BLaER1 (cell line): ENCODE data around the gene BUB3.

Experiments
- H3K27ac ChIP-seq: shearing (Covaris generic); formaldehyde crosslinking; 2 replicates; pipeline ENCODE4 v1.8.1; 2022
- H3K27me3 ChIP-seq: shearing (Covaris generic); formaldehyde crosslinking; 2 replicates; pipeline ENCODE4 v1.8.1; 2022
- H3K36me3 ChIP-seq: shearing (Covaris generic); formaldehyde crosslinking; 2 replicates; pipeline ENCODE4 v1.8.1; 2022
- H3K4me1 ChIP-seq: shearing (Covaris generic); formaldehyde crosslinking; 2 replicates; pipeline ENCODE4 v1.8.1; 2022
- H3K4me2 ChIP-seq: shearing (Covaris generic); formaldehyde crosslinking; 2 replicates; pipeline ENCODE4 v1.8.1; 2022
- H3K4me3 ChIP-seq: shearing (Covaris generic); formaldehyde crosslinking; 2 replicates; pipeline ENCODE4 v1.8.1; 2022
- H3K9ac ChIP-seq: shearing (Covaris generic); formaldehyde crosslinking; 2 replicates; pipeline ENCODE4 v1.8.1; 2022
- H3K9me3 ChIP-seq: shearing (Covaris generic); formaldehyde crosslinking; 2 replicates; pipeline ENCODE4 v1.8.1; 2022
- H4K20me1 ChIP-seq: shearing (Covaris generic); formaldehyde crosslinking; 2 replicates; pipeline ENCODE4 v1.8.1; 2022
- Cebpa-rat ChIP-seq: shearing (Covaris generic); IDR thresholded peaks from 2 replicates; pipeline ENCODE4 v1.8.1; 2022

Gene BUB3

DNA sequence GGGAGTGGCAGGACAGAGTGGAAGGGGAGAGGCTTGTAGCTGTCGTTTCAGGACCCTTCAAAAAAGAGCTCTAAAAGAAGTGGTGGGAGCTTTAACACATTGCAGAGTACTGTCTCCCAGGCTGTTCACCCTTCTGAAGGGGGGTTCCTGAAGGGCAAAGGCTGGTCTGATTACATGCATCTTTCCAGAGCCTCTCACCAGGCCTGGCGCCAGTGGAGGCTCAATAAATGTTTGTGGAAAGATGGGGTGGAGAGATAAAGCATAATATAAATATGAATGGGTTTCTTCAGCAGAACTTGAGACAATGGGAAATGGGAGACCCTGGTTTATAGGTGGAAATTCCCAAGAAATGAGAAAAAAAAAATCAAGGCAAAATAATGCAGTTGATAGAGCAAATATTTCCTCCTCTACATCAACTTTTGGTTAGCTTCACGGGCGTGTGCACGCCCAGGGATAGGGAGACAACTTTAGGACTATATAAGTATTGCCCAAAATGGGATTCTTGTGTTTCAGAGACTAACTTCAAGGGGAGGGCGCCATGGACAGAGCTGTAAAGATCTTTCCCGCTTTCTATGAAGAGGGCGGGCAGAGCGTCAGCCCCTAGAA lies 613 bp upstream of the BUB3 start:
- H3K36me3 ChIP-seq: peaks cover 38% of the 10 kb centered on the region
- H3K27me3 ChIP-seq: peaks cover 52% of the 10 kb centered on the region
- H4K20me1 ChIP-seq: peaks cover 77% of the 10 kb centered on the region
- peaks cover 6% of the 10 kb centered on the region; the same call in 1 of the 2 replicates for H3K9me3 ChIP-seq
- no peak for TF ChIP-seq Cebpa-rat
- no peak overlapping the region for H3K27ac ChIP-seq
- peaks cover 67% of the 10 kb centered on the region for H3K4me1 ChIP-seq
- peak overlapping the region; percentile 52 for H3K4me2 ChIP-seq
- H3K9ac ChIP-seq: no peak overlapping the region
- H3K4me3 ChIP-seq: no peak overlapping the region

DNA sequence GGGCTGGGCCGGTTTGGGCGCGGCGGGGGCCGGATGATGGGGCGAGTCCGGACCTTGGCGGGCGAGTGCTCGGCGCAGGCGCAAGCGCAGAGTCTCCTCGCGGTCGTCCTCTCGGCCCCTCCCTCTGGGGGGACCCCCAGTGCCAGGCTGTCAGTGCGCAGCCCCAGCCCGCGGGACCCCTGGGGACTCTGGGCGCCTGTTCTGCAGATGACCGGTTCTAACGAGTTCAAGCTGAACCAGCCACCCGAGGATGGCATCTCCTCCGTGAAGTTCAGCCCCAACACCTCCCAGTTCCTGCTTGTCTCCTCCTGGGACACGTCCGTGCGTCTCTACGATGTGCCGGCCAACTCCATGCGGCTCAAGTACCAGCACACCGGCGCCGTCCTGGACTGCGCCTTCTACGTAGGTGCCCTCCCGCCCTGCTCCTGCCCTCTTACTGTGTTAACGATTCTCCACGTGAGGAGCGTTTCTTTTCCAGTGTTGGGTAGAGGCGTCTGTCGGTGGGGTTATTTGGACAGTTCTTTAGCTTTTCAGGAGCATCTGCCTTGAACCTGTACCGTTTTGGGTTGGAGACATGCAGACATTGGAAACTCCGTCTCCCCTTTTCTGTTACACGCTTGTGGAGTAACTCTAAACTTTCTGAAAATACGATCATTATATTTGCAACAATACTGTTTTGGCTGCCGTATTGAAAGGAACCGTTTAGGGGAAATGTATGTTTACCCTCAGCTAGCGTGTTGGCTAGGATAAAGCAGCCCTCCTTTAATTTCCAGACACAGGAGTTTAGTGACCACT lies 706 bp downstream of the BUB3 start:
- Histone ChIP-seq H3K27me3 (peaks cover 39% of the 10 kb centered on the region), H3K9me3 (0 out of 2 replicates have a peak, but pooled peaks cover 2% of the 10 kb centered on the region), H3K4me2 (peak overlapping the region; percentile 90), H3K4me1 (peaks cover 69% of the 10 kb centered on the region), H3K9ac (peak overlapping the region; percentile 96), H3K36me3 (peaks cover 48% of the 10 kb centered on the region), H3K27ac (peak overlapping the region; percentile 98), H4K20me1 (peaks cover 77% of the 10 kb centered on the region), H3K4me3 (peak overlapping the region; percentile 93)
- TF ChIP-seq Cebpa-rat: no peak

DNA sequence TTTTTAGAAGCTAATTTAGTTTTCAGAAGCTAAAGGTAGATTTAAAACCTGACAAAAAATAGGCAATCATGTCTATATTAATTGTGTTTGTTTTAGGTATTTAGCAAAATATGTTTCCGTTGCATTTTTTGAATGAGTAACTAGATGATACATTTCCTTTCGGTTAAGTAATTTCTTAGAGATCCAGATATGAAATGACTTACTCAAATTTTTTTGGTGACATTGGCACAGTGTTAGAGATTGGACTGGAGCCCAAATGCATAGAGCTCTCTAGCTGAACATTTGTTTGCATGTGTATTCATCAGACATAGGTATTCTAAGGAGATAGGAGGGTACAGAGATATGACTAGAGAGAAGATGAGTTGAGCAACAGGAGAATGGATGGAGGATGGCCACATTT lies 1.9 kb downstream of the BUB3 start:
- H3K27me3 ChIP-seq: peaks cover 27% of the 10 kb centered on the region
- peak overlapping the region; percentile 90 for H3K4me2 ChIP-seq
- peaks cover 69% of the 10 kb centered on the region for H3K4me1 ChIP-seq
- peaks cover 77% of the 10 kb centered on the region for H4K20me1 ChIP-seq
- H3K36me3 ChIP-seq: peaks cover 59% of the 10 kb centered on the region
- peak overlapping the region; percentile 96 for H3K9ac ChIP-seq
- TF ChIP-seq Cebpa-rat: no peak
- H3K4me3 ChIP-seq: peak overlapping the region; percentile 93
- no peaks in the 10 kb centered on the region for H3K9me3 ChIP-seq
- H3K27ac ChIP-seq: peak overlapping the region; percentile 98

GRCh38 chr10:123157210-123157609 lies 3.0 kb downstream of the BUB3 start:
- Histone ChIP-seq H3K36me3 (peaks cover 69% of the 10 kb centered on the region), H3K27ac (peak overlapping the region; percentile 12; the same call in 1 of the 2 replicates), H3K4me2 (peak overlapping the region; percentile 90), H3K27me3 (peaks cover 16% of the 10 kb centered on the region), H3K9ac (peak overlapping the region; percentile 96; the same call in 1 of the 2 replicates), H4K20me1 (peaks cover 79% of the 10 kb centered on the region), H3K9me3 (no peaks in the 10 kb centered on the region), H3K4me1 (peaks cover 72% of the 10 kb centered on the region), H3K4me3 (peak overlapping the region; percentile 93)
- TF ChIP-seq Cebpa-rat: no peak

DNA sequence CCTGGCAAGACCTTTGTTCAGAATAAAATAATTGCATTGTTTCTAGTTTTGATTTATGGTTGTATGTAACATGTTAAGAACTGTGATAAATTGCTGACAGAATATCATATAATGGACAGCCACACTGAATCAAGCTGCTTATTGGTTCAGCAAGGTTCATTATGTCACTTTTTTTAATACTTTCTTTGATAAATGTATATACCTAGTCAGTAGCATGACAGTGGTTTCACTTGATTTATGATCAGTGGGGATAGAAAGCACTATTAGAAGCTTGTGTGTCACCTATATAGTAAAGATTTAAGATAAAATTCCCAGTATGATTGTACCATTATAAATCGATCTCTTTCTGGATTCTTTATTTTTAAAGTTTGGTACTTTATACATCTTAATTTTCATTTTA lies 4.5 kb downstream of the BUB3 start:
- H3K4me1 ChIP-seq: peaks cover 83% of the 10 kb centered on the region
- H3K4me3 ChIP-seq: peak overlapping the region; percentile 93
- peaks cover 84% of the 10 kb centered on the region for H3K36me3 ChIP-seq
- peak overlapping the region; percentile 90 for H3K4me2 ChIP-seq
- no peak for TF ChIP-seq Cebpa-rat
- peak overlapping the region; percentile 96; the same call in 1 of the 2 replicates for H3K9ac ChIP-seq
- H3K27me3 ChIP-seq: peaks cover under 1% of the 10 kb centered on the region; the same call in 1 of the 2 replicates
- H3K9me3 ChIP-seq: no peaks in the 10 kb centered on the region
- 0 out of 2 replicates have a peak overlapping the region, but pooled peaks have one; percentile 23 for H3K27ac ChIP-seq
- peaks cover 94% of the 10 kb centered on the region for H4K20me1 ChIP-seq

DNA sequence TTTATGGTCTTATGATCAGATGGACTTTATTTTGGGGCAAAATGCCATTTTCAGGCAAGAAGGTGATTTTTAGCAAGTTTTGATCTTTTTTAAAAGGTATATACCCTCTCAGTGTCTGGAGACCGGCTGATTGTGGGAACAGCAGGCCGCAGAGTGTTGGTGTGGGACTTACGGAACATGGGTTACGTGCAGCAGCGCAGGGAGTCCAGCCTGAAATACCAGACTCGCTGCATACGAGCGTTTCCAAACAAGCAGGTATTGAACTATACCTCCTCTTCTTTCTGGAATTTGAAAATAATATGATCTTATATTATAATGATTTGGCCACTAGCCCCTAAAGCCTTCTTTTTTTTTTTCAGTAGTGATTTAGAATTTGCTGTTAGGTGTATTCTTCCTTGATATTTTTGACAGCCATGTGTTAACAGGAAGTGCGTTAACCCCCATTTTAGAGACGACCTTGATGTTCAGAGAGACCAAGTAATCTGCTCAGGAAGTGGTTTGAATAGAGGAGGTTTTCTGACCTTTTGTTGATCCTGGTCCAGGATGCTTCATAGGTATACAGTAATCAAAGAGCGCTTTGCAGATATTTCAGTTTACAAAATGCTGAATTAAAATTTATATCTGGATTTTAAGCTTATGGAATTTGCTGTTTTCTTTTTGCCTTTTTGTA lies 6.2 kb downstream of the BUB3 start:
- H3K36me3 ChIP-seq: peaks cover 95% of the 10 kb centered on the region
- H3K27me3 ChIP-seq: no peaks in the 10 kb centered on the region
- no peak overlapping the region for H3K27ac ChIP-seq
- peak overlapping the region; percentile 90 for H3K4me2 ChIP-seq
- peak overlapping the region; percentile 27; the same call in 1 of the 2 replicates for H3K4me3 ChIP-seq
- peaks cover 100% of the 10 kb centered on the region for H4K20me1 ChIP-seq
- no peak for TF ChIP-seq Cebpa-rat
- H3K4me1 ChIP-seq: peaks cover 97% of the 10 kb centered on the region
- no peaks in the 10 kb centered on the region for H3K9me3 ChIP-seq
- no peak overlapping the region for H3K9ac ChIP-seq

- TF ChIP-seq Cebpa-rat: no peak
- peaks cover 96% of the 10 kb centered on the region for H3K36me3 ChIP-seq
- H3K4me1 ChIP-seq: peaks cover 58% of the 10 kb centered on the region
- no peak overlapping the region for H3K4me3 ChIP-seq
- peaks cover 100% of the 10 kb centered on the region for H4K20me1 ChIP-seq
- no peaks in the 10 kb centered on the region; the same call in 1 of the 2 replicates for H3K27me3 ChIP-seq
- H3K9me3 ChIP-seq: no peaks in the 10 kb centered on the region
- peak overlapping the region; percentile 27; the same call in 1 of the 2 replicates for H3K27ac ChIP-seq
- H3K4me2 ChIP-seq: peak overlapping the region; percentile 32; the same call in 1 of the 2 replicates
- no peak overlapping the region for H3K9ac ChIP-seq
Measured at GRCh38 chr10:123164319-123164718, 10.1 kb downstream of the BUB3 start.

GRCh38 chr10:123165445-123166072 lies 11.4 kb downstream of the BUB3 start:
- no peak overlapping the region for H3K27ac ChIP-seq
- H3K9ac ChIP-seq: no peak overlapping the region
- no peak overlapping the region for H3K4me2 ChIP-seq
- peaks cover 98% of the 10 kb centered on the region for H4K20me1 ChIP-seq
- TF ChIP-seq Cebpa-rat: no peak
- no peak overlapping the region for H3K4me3 ChIP-seq
- H3K36me3 ChIP-seq: peaks cover 97% of the 10 kb centered on the region
- no peaks in the 10 kb centered on the region; the same call in 1 of the 2 replicates for H3K27me3 ChIP-seq
- H3K9me3 ChIP-seq: no peaks in the 10 kb centered on the region
- peaks cover 46% of the 10 kb centered on the region for H3K4me1 ChIP-seq

- TF ChIP-seq Cebpa-rat: no peak
- Histone ChIP-seq H3K9ac (no peak overlapping the region), H3K9me3 (no peaks in the 10 kb centered on the region), H4K20me1 (peaks cover 96% of the 10 kb centered on the region), H3K27me3 (no peaks in the 10 kb centered on the region; the same call in 1 of the 2 replicates), H3K4me1 (peaks cover 38% of the 10 kb centered on the region), H3K4me3 (no peak overlapping the region), H3K4me2 (no peak overlapping the region), H3K36me3 (peaks cover 98% of the 10 kb centered on the region), H3K27ac (no peak overlapping the region)
Measured at GRCh38 chr10:123166618-123167017, 12.4 kb downstream of the BUB3 start.
